Ishikawa (cell line): ENCODE results near the gene SERINC5.

Experiments used
- CEBPB ChIP-seq: IDR thresholded peaks from 2 replicates; pipeline ENCODE4 v1.6.1; 2012
- CREB1 ChIP-seq: IDR thresholded peaks from 2 replicates; pipeline ENCODE4 v1.6.1; 2012; ENCODE audit warnings: low read depth
- EGR1 ChIP-seq: IDR thresholded peaks from 2 replicates; pipeline ENCODE4 v1.6.1; 2012
- EP300 ChIP-seq: IDR thresholded peaks from 2 replicates; pipeline ENCODE4 v1.6.1; 2012; ENCODE audit warnings: borderline replicate concordance
- FOXM1 ChIP-seq: IDR thresholded peaks from 2 replicates; pipeline ENCODE4 v1.6.1; 2012; ENCODE audit warnings: low read depth, borderline replicate concordance
- NFIC ChIP-seq: IDR thresholded peaks from 2 replicates; pipeline ENCODE4 v1.6.1; 2012
- RAD21 ChIP-seq: IDR thresholded peaks from 2 replicates; pipeline ENCODE4 v1.6.1; 2012; ENCODE audit warnings: low read depth
- TAF1 ChIP-seq: IDR thresholded peaks from 2 replicates; pipeline ENCODE4 v1.6.1; 2012; ENCODE audit warnings: low read depth, mild to moderate bottlenecking
- TCF12 ChIP-seq: IDR thresholded peaks from 2 replicates; pipeline ENCODE4 v1.6.1; 2012; ENCODE audit warnings: low read depth
- TEAD4 ChIP-seq: IDR thresholded peaks from 2 replicates; pipeline ENCODE4 v1.6.1; 2012
- YY1 ChIP-seq: IDR thresholded peaks from 2 replicates; pipeline ENCODE4 v1.6.1; 2012; ENCODE audit warnings: low read depth
- ZBTB7A ChIP-seq: IDR thresholded peaks from 2 replicates; pipeline ENCODE4 v1.6.1; 2012; ENCODE audit warnings: low read depth
- TF ChIP-seq, protein P1 (sequence below): IDR thresholded peaks from 2 replicates; pipeline ENCODE4 v1.6.1; 2012
- TF ChIP-seq, protein P2 (sequence below): IDR thresholded peaks from 2 replicates; pipeline ENCODE4 v1.6.1; 2012; ENCODE audit warnings: low read depth, mild to moderate bottlenecking
- TF ChIP-seq, protein P3 (sequence below): IDR thresholded peaks from 2 replicates; pipeline ENCODE4 v1.6.1; 2012

Gene SERINC5

DNA sequence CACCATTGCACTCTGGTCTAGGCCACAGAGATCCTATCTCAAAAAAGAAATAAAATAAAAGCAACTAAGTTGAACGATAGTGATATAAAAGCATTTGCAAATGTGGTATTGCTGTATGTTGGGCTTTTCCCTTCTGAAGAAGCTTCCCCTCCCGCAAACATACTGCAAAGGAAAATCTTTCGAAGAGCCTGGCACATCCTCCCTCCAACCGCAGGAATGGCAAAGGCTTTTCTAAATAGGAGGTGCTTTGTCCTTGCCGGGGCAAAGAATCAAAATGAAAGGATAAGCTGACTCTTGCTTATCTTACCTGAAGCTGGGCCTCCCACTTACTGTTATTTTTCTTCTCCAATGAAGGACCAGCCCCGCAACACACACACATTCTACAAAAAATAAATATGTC is 45.8 kb downstream of the SERINC5 start:
- no peak for TF ChIP-seq CREB1
- TF ChIP-seq TCF12, result no peak
- TF ChIP-seq CEBPB, result no peak
- TF ChIP-seq YY1, result no peak
- TF ChIP-seq EGR1, result no peak
- no peak for TF ChIP-seq ZBTB7A
- TF ChIP-seq NFIC, result no peak

DNA sequence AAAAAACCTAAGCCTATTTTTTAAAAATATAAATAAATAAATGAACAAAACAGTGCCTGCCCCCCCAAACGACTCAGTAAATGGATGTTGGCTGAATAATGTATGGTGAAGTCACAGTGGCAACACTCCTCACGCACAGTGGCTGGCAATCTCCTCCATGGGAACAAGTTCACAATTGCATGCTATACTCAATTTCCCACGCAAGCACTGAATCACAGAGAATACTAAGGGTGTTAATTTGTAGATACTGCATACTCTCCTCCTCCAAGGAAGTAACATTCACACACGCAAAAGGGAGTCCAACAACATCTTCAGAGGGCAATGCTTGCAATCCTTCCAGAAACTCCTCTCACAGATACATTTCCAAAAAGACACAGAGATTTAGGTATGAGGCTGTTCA is 47.5 kb downstream of the SERINC5 start:
- TF ChIP-seq ZBTB7A (no peak), TAF1 (no peak), NFIC (no peak), EGR1 (no peak), TCF12 (no peak), EP300 (no peak), CEBPB (no peak)
- TF ChIP-seq, protein P1, sequence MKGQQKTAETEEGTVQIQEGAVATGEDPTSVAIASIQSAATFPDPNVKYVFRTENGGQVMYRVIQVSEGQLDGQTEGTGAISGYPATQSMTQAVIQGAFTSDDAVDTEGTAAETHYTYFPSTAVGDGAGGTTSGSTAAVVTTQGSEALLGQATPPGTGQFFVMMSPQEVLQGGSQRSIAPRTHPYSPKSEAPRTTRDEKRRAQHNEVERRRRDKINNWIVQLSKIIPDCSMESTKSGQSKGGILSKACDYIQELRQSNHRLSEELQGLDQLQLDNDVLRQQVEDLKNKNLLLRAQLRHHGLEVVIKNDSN, result no peak
- TF ChIP-seq, protein P2, sequence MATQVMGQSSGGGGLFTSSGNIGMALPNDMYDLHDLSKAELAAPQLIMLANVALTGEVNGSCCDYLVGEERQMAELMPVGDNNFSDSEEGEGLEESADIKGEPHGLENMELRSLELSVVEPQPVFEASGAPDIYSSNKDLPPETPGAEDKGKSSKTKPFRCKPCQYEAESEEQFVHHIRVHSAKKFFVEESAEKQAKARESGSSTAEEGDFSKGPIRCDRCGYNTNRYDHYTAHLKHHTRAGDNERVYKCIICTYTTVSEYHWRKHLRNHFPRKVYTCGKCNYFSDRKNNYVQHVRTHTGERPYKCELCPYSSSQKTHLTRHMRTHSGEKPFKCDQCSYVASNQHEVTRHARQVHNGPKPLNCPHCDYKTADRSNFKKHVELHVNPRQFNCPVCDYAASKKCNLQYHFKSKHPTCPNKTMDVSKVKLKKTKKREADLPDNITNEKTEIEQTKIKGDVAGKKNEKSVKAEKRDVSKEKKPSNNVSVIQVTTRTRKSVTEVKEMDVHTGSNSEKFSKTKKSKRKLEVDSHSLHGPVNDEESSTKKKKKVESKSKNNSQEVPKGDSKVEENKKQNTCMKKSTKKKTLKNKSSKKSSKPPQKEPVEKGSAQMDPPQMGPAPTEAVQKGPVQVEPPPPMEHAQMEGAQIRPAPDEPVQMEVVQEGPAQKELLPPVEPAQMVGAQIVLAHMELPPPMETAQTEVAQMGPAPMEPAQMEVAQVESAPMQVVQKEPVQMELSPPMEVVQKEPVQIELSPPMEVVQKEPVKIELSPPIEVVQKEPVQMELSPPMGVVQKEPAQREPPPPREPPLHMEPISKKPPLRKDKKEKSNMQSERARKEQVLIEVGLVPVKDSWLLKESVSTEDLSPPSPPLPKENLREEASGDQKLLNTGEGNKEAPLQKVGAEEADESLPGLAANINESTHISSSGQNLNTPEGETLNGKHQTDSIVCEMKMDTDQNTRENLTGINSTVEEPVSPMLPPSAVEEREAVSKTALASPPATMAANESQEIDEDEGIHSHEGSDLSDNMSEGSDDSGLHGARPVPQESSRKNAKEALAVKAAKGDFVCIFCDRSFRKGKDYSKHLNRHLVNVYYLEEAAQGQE, result no peak

DNA sequence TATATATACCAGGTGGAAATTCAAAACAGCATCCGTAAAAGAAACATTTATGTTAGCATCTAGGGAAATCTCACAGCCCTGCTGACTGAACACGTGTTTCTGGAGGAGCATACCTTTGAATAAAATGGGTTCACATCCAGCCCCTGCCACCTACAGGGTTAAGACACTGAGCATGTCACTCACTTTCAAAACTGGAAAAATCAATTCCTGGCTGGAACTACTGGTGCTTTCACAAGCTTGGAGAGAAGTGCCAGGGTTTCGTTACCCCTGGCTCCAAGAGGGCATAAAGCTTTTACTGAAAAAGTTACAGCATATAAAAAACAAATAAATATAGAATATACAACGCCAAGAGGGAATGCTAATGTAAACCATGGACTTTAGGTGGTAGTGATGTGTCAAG is 48.0 kb downstream of the SERINC5 start:
- TF ChIP-seq, protein P2, result no peak
- TF ChIP-seq CEBPB, result no peak
- no peak for TF ChIP-seq TEAD4
- TF ChIP-seq, protein P1, result no peak
- no peak for TF ChIP-seq TCF12
- TF ChIP-seq FOXM1, result no peak
- TF ChIP-seq EP300, result no peak
- no peak for TF ChIP-seq YY1
- no peak for TF ChIP-seq RAD21
- no peak for TF ChIP-seq NFIC
- TF ChIP-seq, protein P3, sequence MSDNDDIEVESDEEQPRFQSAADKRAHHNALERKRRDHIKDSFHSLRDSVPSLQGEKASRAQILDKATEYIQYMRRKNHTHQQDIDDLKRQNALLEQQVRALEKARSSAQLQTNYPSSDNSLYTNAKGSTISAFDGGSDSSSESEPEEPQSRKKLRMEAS, result no peak
- TF ChIP-seq EGR1, result no peak
- TF ChIP-seq TAF1, result no peak
- TF ChIP-seq CREB1, result no peak
- TF ChIP-seq ZBTB7A, result no peak

DNA sequence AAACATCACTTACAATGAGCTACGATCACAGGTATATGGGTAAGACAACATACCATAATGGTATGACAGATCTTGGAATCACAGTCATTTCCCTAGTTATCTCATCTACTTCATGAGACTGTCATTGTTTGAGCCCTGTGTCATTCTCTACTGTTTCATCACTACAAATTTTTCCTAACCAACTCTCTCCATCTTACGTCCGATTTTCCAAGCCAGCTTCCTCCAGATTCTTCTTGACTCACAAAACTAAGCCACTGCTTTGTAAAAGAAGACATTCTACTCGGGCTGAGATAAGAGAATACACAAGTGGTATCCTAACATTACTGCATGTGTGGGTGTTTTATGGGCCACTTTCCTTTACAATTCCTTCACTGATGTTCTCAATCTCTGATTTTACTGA is 49.6 kb downstream of the SERINC5 start:
- TF ChIP-seq TCF12, result no peak
- no peak for TF ChIP-seq RAD21
- TF ChIP-seq, protein P2, result no peak
- no peak for TF ChIP-seq CREB1
- TF ChIP-seq, protein P3, result no peak
- TF ChIP-seq YY1, result no peak
- no peak for TF ChIP-seq EGR1
- TF ChIP-seq ZBTB7A, result no peak
- TF ChIP-seq, protein P1, result no peak
- no peak for TF ChIP-seq CEBPB
- no peak for TF ChIP-seq NFIC
- no peak for TF ChIP-seq TEAD4
- TF ChIP-seq TAF1, result no peak
- no peak for TF ChIP-seq EP300
- TF ChIP-seq FOXM1, result no peak
